ENCODE measurements around the gene SLC35E4. TPM values are rescaled to one million over a fixed set of nuclear protein-coding genes. Genes with fewer than 3 reads are reported as not detected.

Gene SLC35E4
- total RNA-seq, 1 donor from 2014 or later: 2.6 TPM

DNA sequence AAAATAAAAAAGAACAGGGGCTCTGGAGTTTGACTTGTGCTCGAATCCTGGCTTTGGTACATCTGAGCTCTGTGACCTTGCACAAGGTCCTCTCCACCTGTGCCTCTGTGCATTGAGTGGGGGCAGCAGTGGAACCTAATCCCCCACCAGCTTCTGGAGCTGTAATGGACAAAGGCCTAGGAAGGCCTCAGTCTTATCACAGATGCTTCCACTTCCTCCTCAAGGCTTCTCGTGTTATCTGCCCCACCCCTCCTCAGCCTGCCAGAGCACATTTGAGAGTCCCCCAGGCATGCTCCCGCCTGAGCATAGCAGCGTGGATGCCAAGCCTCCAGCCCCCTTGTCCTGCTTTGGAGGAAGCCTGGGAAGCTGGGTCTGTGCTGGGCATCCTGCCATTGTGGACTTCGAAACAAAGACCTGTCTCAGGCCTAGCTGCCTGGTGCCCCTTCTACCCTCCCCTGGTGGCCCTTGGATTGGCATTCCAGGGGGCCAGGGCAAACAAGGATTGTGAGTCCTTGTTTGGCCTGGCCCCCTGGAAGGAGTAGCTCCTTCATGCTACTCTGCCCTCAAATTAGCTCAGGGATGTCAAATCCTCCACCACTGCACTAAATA is 15.0 kb downstream of the SLC35E4 start:
- Mint-ChIP-seq H3K4me1 (ENCODE audit: low read depth) (peaks cover 2% of the 10 kb centered on the region), H3K27ac (no peak overlapping the region), H3K9me3 (ENCODE audit: low read depth) (no peaks in the 10 kb centered on the region), H3K27me3 (peaks cover 4% of the 10 kb centered on the region), H3K36me3 (ENCODE audit: insufficient read depth) (peaks cover 3% of the 10 kb centered on the region), H3K4me3 (ENCODE audit: low read depth) (no peak overlapping the region)
- no peak for DNase-seq (ENCODE audit: low spot score, unreplicated experiment)
- TF ChIP-seq, protein P1, sequence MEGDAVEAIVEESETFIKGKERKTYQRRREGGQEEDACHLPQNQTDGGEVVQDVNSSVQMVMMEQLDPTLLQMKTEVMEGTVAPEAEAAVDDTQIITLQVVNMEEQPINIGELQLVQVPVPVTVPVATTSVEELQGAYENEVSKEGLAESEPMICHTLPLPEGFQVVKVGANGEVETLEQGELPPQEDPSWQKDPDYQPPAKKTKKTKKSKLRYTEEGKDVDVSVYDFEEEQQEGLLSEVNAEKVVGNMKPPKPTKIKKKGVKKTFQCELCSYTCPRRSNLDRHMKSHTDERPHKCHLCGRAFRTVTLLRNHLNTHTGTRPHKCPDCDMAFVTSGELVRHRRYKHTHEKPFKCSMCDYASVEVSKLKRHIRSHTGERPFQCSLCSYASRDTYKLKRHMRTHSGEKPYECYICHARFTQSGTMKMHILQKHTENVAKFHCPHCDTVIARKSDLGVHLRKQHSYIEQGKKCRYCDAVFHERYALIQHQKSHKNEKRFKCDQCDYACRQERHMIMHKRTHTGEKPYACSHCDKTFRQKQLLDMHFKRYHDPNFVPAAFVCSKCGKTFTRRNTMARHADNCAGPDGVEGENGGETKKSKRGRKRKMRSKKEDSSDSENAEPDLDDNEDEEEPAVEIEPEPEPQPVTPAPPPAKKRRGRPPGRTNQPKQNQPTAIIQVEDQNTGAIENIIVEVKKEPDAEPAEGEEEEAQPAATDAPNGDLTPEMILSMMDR (IDR thresholded peaks at IDR 0.05; ENCODE audit: unreplicated experiment): no peak

DNA sequence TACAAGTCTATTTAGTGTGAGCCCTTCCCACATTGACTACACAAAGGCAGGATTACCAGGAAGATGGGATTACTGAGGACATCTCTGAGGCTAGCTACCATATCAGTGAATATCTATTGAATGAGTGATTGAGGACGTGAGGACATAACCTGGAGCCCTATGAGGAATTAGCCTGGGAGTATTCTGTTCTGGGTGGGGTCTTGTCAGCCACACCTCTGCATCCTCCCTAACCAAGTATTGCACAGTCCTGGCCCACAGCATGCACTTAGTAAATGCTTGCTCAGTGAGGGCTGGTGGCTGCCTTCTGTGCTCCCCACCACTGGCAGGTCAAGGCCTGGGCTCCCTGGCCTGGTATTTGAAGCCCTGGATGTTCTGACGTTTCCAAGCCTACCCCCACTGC is 17.3 kb downstream of the SLC35E4 start:
- H3K9me3 Mint-ChIP-seq (ENCODE audit: low read depth): no peaks in the 10 kb centered on the region
- peaks cover 3% of the 10 kb centered on the region for H3K36me3 Mint-ChIP-seq (ENCODE audit: insufficient read depth)
- DNase-seq (ENCODE audit: low spot score, unreplicated experiment): no peak
- H3K27me3 Mint-ChIP-seq: peaks cover 4% of the 10 kb centered on the region
- TF ChIP-seq, protein P1 (IDR thresholded peaks at IDR 0.05; ENCODE audit: unreplicated experiment): no peak
- H3K27ac Mint-ChIP-seq: no peak overlapping the region
- H3K4me1 Mint-ChIP-seq (ENCODE audit: low read depth): peaks cover 2% of the 10 kb centered on the region
- H3K4me3 Mint-ChIP-seq (ENCODE audit: low read depth): no peak overlapping the region

DNA sequence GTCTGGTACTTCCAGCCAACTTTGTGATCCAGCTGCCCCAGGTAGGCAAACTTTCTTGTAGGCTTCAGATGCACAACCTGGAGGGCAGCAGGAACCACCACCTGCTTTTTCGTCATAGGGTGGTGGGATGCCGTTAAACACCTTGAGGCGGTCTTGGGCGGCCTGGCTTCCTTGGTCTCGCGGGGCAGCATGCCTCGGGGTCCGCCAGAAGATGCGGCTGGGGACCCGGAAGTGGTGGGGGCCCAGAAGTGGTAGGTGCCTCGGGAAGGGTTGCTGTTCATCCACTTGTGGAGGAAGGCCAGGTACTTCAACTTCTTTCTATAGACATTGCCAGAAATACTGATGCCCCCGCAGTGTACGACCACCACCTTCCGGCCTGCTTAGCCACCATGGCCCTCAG is 18.8 kb downstream of the SLC35E4 start:
- peaks cover 2% of the 10 kb centered on the region for H3K4me1 Mint-ChIP-seq (ENCODE audit: low read depth)
- H3K27me3 Mint-ChIP-seq: no peaks in the 10 kb centered on the region
- H3K27ac Mint-ChIP-seq: no peak overlapping the region
- TF ChIP-seq, protein P1 (IDR thresholded peaks at IDR 0.05; ENCODE audit: unreplicated experiment): no peak
- no peaks in the 10 kb centered on the region for H3K36me3 Mint-ChIP-seq (ENCODE audit: insufficient read depth)
- no peak for DNase-seq (ENCODE audit: low spot score, unreplicated experiment)
- H3K9me3 Mint-ChIP-seq (ENCODE audit: low read depth): no peaks in the 10 kb centered on the region
- H3K4me3 Mint-ChIP-seq (ENCODE audit: low read depth): no peak overlapping the region

DNA sequence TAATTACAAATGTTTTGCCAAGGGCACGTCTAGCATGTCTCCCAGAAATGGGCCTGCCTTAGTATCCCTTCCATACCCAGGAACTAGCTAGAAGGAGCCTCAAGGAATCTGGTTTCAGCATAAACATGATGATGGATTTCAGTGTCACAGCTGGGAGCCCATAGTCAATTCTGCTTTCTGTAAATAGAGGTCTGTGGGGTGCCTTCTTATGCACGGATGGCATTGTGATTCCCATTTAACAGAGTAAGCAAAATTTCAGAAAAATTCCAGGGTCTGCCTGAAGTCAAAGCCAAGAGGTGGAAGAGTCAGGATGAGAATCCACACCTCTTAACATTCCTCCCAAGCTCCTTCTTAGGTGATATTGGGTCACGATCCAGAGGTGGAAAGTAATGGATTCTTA is 20.0 kb downstream of the SLC35E4 start:
- H3K4me3 Mint-ChIP-seq (ENCODE audit: low read depth): no peak overlapping the region
- peaks cover 3% of the 10 kb centered on the region for H3K36me3 Mint-ChIP-seq (ENCODE audit: insufficient read depth)
- no peak overlapping the region for H3K27ac Mint-ChIP-seq
- H3K27me3 Mint-ChIP-seq: no peaks in the 10 kb centered on the region
- peaks cover 1% of the 10 kb centered on the region for H3K4me1 Mint-ChIP-seq (ENCODE audit: low read depth)
- H3K9me3 Mint-ChIP-seq (ENCODE audit: low read depth): no peaks in the 10 kb centered on the region
- TF ChIP-seq, protein P1 (IDR thresholded peaks at IDR 0.05; ENCODE audit: unreplicated experiment): no peak
- no peak for DNase-seq (ENCODE audit: low spot score, unreplicated experiment)

DNA sequence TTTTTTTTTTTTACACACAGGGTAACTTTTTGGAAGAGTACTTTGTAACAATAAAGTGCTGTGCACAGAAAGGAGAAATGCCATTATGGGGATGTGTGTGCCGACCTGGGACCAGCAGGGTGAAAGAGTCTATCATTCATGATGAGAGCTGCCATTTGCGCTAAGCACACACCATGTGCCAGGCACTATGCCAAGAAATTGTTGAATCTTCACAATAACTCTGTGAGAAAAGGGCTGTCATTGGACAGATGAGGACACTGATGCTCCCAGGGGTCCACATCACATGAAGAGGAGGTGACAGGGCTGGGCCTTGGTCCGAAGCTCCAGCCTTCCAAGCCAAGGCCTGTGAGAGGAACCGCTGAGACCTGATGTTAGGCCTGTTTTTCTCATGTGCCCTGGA is 26.5 kb downstream of the SLC35E4 start:
- no peak overlapping the region for H3K27ac Mint-ChIP-seq
- TF ChIP-seq, protein P1 (IDR thresholded peaks at IDR 0.05; ENCODE audit: unreplicated experiment): no peak
- peaks cover 6% of the 10 kb centered on the region for H3K4me1 Mint-ChIP-seq (ENCODE audit: low read depth)
- peaks cover 12% of the 10 kb centered on the region for H3K36me3 Mint-ChIP-seq (ENCODE audit: insufficient read depth)
- DNase-seq (ENCODE audit: low spot score, unreplicated experiment): no peak
- no peaks in the 10 kb centered on the region for H3K9me3 Mint-ChIP-seq (ENCODE audit: low read depth)
- H3K27me3 Mint-ChIP-seq: peaks cover 6% of the 10 kb centered on the region
- H3K4me3 Mint-ChIP-seq (ENCODE audit: low read depth): no peak overlapping the region

Data from progenitor cell of endocrine pancreas (in vitro differentiated cells).